HG03378 (cell line): Measurements from ENCODE around the gene DGKG.

ENCODE experiments used
- ATAC-seq: cut with Tn5 transposase; IDR thresholded peaks from one replicate; pipeline ENCODE4 v1.9.1; 2021; ENCODE audit warnings: mild to moderate bottlenecking, moderate library complexity; ENCODE audit not compliant: unreplicated experiment

Gene DGKG

DNA sequence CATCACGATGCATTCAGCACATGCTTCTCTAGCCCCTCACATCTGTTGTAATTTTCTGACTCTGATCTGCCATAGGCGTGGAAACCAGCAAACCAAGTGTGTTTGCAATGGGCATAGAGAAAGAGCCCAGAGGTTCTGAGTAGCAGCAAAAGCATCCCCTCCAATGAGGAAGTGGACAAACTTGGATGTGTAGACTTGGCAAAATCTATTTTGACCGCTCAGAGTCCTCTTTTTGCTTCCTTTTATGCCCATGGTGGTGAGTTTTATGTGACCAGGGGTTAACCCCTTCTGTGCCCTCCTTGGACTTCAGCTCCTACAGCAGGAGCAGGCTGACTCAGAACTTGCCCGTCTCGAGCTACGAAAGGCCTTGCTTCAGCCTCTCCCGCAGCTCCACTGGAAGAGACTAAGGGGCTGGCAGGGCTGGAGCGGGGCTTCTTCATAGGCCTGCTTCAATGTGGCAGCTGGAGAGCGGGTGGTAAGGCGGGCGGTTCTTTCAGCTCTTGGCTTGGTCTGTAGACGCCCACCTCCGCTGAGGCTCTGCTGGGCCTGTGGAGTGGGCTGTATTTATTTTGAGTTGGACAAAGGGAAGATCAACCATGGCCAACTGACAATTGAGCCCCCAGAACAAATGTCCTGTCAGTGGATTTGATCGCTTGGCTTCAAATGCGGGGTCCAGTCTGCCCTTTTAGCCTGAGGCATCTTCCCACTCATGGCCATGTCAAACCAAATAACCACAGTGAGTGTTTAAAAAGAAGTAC is 246.6 kb downstream of the DGKG start:
- ATAC-seq = no peak

DNA sequence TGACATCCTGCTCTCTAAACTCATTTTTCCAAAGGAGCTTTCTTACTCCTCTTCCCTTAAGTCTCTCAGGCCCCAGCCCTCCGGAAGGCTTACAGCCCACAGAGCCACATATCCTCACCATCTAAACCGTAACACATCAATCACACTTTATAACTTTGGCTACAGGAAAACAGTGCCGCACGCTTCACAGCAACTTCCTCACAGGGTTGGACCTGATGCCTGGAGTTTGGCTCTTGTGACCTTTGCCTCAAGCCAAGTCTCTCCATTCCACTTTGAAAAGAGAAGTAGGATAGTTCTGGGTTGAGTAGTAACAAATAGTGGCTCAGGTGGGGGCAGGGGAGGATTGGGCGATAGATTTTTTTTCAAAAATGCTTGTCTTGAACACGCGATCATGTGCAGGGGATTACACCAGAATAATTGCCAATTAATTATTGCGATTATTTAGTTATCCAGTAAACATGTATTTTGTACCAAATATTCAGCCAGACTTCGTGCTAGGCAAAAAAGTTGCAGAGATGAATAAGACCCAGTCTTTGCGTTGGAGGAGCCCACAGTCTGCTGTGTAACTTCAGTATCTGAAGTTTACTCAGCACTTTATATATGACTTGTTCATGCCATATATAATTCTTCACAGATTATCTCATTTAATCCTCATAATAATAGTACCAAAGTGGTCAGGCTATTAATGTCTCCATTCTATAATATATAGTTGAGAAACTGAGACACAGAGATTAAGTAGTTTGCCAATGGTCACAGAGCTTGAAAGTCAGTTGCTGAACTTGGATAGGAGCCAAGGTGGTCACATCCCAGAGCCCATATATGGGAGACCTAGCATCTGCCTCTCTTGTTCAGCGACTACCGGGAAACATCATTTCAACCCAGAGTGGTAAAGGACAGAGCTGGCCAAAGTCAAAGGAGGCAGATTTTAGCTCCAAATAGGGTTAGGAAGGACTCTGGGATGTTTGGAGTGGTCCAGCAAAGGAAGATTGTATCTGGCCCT is 250.8 kb downstream of the DGKG start:
- ATAC-seq = no peak

DNA sequence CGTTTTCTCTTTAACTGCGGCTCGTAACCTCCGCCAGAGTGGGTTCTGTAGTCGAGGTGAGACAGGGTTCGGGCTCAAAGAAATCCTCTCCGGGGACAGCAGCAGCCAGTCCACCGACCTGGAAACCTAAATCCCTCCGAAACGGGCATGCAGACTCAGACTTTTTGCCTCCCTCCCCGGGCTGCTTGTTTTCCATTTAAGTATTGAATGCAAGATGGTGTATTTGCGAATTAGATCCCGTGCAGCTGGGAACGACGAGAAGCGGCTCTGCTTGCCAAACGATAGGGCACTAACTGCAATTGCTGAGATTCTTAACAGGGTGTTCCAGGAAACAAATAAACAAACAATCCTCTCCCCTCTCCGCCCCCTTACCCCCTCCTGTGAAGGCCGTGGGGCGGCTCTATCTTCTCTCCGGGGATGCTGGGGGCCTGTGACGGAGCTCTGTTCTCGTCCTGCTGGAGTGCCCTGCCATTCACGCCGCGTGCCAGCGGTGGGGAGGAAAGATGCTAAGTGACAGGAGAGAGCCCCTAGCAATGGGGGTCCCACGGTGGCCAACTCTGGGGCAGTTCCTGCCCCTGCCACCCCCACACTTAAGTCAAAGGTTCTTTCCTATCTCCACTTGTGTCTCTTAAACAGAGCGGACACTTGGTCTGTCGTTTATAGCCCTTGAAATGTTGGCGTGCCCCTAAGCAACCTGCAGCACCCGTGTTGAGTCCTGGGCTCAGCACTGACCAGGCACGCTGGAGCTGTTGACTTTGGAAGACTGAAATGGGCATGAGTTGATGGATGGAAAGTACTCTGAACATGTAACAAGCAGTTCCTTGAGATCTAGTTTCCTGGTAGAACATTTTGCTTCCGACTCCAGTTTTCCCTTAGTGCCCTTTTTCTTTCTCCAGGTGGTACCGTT is 251.9 kb downstream of the DGKG start:
- no peak for ATAC-seq

DNA sequence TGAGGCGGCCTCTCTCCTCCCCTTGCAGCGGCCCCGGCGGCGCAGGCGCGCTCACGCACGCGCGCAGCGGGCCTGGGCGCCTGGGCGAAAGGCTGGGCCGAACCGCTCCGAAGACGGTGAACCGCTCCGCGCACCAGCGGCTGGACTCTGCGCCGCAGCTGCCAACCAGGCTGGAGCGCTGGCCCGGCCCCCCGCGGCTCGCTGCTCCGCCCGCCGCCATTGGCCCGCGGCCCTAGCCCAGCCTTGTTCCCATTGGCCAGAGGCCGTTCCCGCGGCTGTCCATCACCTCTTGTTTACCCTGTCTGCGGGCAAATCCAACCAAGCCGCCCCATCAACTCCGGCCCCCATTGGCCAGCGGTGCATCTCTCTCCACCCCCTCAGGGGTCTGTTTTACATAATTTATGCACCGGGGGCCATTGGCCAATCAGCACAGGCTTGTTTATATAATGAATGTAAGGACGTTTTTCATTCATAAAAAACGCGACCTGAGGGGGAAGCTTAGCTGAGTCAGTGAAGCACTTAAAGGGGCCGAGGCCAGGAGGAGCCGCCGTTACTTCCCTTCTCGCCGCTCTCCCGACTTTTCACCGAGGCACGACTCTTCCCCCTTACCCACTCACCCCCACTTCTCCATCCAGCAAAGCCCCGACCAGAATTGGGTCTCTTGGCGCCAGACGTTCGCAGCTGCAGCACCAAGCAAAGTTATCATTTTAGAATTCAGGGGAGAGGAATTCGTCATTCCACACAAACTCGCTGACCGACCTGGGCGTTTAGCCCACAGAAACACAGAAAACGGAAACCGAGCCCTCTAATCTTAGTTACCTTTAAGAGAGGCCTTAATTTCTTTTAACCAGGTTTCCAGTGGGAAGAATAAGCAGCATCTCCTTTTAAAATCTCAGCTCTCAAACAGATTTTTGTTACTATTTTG is 252.8 kb downstream of the DGKG start, which contains the start of gene ETV5:
Gene ETV5, minus strand, starts transcription at position 149 of the 925 bp plus-strand sequence. CDS start 3,221 bp downstream, outside the sequence.
- ATAC-seq = peak; percentile 97

DNA sequence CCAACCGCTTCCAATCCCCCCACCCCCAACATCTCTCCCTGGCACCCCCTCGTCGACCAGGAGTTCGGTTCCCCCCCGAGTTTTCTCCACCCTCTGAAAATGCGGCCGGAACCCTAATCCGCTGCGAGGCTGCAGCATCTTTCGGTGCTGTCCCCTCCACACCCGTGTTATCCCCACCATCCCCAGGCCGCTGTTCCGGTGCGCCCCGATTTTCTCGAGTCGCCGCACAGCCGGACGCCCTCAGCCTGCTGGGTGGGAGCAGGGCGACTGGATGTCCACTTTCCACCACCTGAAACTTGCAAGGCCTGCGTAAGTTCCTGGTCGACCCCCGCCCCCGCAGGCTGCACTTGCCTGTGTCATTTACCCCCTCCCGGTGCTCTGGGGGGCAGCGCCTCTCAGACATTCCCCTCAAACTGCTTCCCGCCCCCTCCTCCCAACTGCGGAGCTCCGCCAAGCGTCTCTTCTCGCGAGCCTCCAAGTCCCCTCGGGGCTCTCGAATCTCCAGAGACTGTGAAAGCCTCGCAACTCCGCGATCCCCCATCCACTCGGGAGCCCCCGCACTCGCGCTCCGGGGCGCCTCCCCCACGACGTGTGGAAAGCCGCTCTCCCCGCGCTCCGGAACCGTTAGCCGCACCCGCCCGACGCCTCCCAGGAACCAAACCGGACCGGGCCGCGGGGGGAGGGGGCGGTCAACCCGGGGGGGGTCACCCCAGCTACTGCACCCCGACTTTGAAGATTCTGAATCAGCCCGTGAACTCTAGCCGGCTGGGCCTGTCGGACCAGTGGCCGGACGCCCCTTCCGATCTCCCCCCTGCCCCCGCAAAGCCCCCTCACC is 253.7 kb downstream of the DGKG start:
- ATAC-seq = no peak

DNA sequence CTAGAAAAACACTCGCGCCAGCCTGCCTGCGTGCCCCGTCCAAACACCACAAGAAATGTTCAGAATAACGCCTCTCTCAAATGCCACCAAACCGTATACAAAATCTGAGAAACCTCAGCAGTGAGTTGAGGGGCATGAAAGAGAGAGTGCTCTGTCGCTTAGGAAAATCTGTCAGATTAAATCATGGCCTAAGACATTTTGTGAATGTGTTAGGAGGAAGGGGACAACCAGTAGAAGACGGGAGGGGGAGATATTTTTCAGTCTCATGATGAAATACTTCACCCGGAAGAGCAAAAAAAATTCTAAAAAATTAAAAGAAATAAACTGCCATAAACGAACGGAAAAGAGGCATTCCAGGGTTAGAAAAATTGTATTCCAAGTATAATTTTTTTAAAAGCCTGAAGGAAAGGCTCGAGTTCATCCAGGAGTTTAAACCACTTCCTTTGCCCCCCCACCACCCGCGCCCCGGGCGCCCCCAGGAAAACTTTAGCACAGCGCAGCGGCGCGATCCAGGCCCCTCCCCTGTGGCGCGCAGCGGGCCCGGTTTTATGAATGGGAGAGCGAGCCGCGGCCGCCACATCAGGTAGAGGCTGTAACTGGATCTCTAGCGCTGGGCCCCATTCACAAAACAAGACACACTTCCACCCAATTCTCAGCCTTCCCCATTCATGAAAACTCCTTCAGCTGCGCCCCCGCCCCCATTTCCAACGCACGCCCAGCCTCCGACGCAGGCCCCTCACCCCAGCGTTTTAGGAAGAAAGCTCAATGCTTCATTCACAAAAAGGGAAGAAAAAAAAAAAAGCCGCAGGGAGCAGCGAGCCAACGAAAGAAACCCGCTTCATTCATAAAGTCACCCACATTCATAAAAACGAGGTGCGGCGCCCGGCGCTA is 254.6 kb downstream of the DGKG start:
- ATAC-seq = no peak

DNA sequence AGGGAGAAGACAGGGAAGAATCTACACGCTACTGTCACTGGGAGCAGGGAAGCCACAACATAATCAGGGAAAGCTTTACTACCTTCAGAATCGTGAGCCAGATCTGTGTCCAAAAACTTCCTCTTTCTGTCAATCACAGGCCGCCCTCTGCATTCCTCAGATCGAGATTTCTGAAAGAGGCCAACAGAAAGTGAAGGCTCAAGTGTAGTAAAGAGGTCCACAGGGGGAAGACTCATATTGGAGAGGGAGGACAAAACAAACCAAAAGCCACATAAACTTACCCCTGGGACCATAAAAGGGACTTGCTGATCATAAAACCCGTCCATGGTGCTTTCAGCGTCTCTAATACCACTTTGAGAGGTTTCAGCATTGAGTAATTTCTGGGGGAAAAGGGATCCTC is 256.5 kb downstream of the DGKG start:
- ATAC-seq = no peak

DNA sequence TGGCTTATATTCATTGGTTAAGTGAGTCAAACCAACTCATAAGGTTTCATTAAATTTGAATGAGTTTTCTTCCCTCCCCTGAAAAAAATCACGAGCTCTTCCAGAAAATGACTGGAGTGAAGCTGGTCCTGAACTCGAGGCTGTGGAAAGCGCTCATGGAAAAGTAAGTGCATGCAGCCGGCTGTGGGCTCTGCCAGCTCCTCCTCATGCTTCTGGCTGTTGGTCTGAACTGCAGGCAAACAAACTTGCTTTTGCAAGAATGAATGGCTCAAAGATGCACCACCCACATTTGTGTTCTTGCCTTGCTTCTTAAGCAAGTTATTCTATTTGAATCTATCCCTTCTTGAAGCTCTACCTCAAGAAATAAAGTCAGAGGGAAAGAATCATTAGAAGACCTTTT is 259.3 kb downstream of the DGKG start:
- no peak for ATAC-seq

DNA sequence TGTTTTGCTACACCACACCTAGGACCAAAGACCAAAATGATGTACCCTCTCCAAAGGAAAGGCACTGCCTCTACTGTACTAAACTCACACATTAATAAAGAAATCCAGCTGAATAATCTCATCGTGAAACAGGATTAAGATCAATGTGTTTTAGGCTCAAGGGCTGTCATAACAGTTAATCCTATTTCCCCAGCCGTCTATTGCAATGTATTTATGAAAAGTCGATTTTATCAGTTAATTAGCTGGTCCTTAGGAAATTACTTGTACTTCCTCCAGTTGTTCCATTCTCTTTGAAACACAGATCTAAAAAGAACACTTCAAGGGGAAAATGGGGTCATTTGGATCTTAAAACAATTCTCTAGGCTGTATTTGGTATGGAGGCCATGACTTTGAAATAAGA is 261.6 kb downstream of the DGKG start:
- ATAC-seq = no peak

DNA sequence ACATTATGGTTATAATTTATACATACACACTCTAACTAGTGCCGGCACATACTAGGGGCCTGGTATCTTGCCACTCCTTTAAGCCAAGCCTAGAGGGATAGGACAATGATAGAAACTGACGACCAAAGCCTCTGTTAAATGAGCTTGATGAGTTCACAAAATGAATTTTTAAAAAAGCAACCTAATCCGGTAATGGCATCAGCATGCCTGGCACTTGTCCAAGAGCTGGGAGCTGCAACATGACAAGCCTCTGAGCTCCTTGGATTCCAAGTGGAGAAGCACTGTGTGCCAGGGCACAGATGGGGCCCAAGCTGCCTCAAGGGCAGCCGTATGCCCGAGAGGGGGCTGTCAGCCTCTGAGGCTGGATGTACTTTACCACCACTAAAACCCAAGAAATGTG is 262.9 kb downstream of the DGKG start:
- no peak for ATAC-seq

DNA sequence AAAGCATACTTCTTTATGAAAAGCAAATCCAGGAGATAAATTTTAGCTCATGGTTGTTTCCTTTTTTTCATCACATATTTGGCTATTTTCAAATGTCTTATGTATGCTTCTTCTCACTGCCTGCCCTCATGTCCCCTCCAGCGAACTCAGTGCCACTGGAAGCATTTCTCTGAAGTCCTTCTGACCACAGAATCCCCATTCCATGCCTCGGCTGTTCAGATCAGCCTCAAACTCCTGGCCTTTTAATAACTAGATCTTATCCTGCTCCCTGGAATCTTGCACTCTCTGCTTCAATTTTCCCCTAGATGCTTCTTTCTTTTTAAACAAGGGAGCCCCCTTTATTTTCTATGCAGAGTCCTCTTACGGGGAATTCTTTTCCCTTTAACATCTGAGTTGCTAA is 263.3 kb downstream of the DGKG start:
- ATAC-seq = no peak

DNA sequence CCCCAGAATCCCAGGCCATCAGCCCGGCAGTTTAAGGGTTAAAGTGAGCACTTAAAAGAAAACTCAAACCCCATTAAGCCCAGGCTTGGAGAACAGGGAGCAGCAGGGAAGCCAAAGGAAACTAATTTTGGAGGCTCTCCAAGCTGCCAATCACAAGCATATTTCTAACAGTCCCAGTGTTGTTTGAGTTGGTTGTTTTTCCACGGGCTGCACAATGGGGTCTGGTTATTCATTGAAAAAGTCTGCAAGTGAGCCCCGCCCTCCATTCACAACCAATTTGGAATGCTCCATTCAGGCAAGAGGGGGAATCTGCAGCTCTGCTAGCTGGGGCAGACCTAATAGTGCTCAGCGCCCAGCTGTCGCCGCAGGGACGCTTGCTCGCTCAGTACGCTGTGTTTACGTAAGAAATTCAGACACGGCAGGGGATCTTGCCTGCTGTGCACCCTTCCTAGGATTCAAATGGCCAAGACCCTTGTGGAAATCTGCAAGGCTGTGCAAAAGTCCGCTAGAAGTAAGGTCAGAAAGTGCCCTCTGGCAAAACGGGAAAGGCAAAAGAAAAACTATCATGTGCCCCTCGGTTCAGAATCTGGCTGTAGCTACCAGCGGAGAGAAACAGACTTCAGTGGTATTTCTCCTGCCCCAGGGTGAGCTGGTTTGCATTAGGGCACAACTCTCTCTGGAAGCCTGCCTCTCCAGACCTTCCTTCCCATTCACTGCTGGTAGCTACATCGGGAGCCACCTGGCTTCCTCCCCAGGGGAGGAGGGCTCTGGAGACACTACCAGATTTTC is 264.2 kb downstream of the DGKG start:
- no peak for ATAC-seq

DNA sequence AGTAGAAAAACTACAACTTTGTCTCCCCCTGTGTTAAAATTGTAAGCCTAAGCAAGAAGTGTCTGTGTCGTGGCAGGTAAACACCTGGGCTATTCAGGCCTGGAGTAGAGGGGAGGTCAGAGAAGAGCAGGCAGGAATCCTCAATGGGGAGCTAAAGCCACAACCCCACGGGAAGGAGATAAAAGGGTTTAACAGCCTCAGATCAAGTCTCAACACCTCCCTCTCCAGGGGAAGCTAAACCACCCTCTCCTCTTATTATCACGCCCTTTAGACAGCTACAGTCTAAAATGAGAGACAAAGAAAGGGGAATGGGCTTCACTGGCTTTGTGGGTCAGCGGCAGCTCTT is 264.7 kb downstream of the DGKG start:
- no peak for ATAC-seq
